DOHH2 (cell line): ENCODE results near the gene RSU1.
"Not testable (repeated sequence)": the region's sequence is repeated elsewhere in the genome, so short reads cannot be mapped to it uniquely, and the experiment has no call there.

Source experiments
- H3F3A ChIP-seq: fragments of 200-600 bp; sonication (generic), shearing (Covaris generic); 2 replicates; pipeline ENCODE4 v1.6.0; 2016; ENCODE audit warnings: antibody characterized with exemption, mild to moderate bottlenecking; ENCODE audit not compliant: control insufficient read depth, insufficient read depth
- H3K27ac ChIP-seq: fragments of 200-600 bp; sonication (generic); 2 replicates; pipeline ENCODE4 v1.5.1; 2014; ENCODE audit warnings: low read depth, mild to moderate bottlenecking, low read length, moderate library complexity
- H3K27me3 ChIP-seq: fragments of 200-600 bp; sonication (generic); 2 replicates; pipeline ENCODE4 v1.6.1; 2014; ENCODE audit warnings: mild to moderate bottlenecking, low read length, mixed read lengths; ENCODE audit not compliant: control insufficient read depth
- H3K36me3 ChIP-seq: fragments of 200-600 bp; sonication (generic); 2 replicates; pipeline ENCODE4 v1.6.1; 2014; ENCODE audit warnings: mild to moderate bottlenecking, low read length, moderate library complexity, mixed read lengths; ENCODE audit not compliant: control insufficient read depth
- H3K4me1 ChIP-seq: fragments of 200-600 bp; sonication (generic); 2 replicates; pipeline ENCODE4 v1.6.1; 2014; ENCODE audit warnings: mild to moderate bottlenecking, low read length, mixed read lengths; ENCODE audit not compliant: control insufficient read depth
- H3K4me2 ChIP-seq: fragments of 200-600 bp; sonication (generic); 2 replicates; pipeline ENCODE4 v1.6.0; 2014; ENCODE audit warnings: mild to moderate bottlenecking, low read length, moderate library complexity
- H3K4me3 ChIP-seq: fragments of 200-600 bp; sonication (generic); 2 replicates; pipeline ENCODE4 v1.5.1; 2014; ENCODE audit warnings: mild to moderate bottlenecking, low read length, mixed read lengths
- H3K79me2 ChIP-seq: fragments of 200-600 bp; sonication (generic); 2 replicates; pipeline ENCODE4 v1.6.1; 2014; ENCODE audit warnings: mild to moderate bottlenecking, low read length, mixed read lengths; ENCODE audit not compliant: control insufficient read depth
- H3K9me2 ChIP-seq: fragments of 200-600 bp; sonication (generic); replicated peaks from 2 replicates; pipeline ENCODE4 v1.6.1; 2014; ENCODE audit warnings: mild to moderate bottlenecking, low read length, mixed read lengths; ENCODE audit not compliant: control insufficient read depth
- H3K9me3 ChIP-seq: fragments of 200-600 bp; sonication (generic); 2 replicates; pipeline ENCODE4 v1.6.1; 2014; ENCODE audit warnings: antibody characterized with exemption, low read length, mixed read lengths; ENCODE audit not compliant: control insufficient read depth, insufficient read depth
- H4K20me1 ChIP-seq: fragments of 200-600 bp; sonication (generic); 2 replicates; pipeline ENCODE4 v1.6.0; 2014; ENCODE audit warnings: low read depth, mild to moderate bottlenecking, antibody characterized with exemption, low read length, moderate library complexity; ENCODE audit not compliant: control insufficient read depth, insufficient read depth
- EZH2phosphoT487 ChIP-seq: fragments of 200-600 bp; sonication (generic); IDR thresholded peaks from 2 replicates; pipeline ENCODE4 v1.6.1; 2017; ENCODE audit warnings: borderline replicate concordance, mild to moderate bottlenecking, antibody characterized with exemption, low read length, moderate library complexity, mixed read lengths
- TF ChIP-seq, protein P1 (sequence below): fragments of 200-600 bp; sonication (generic); IDR thresholded peaks from one replicate; pipeline ENCODE4 v1.5.1; 2014; ENCODE audit warnings: antibody characterized with exemption, mild to moderate bottlenecking, low read depth, low read length; ENCODE audit not compliant: poor library complexity, severe bottlenecking

Gene RSU1

DNA sequence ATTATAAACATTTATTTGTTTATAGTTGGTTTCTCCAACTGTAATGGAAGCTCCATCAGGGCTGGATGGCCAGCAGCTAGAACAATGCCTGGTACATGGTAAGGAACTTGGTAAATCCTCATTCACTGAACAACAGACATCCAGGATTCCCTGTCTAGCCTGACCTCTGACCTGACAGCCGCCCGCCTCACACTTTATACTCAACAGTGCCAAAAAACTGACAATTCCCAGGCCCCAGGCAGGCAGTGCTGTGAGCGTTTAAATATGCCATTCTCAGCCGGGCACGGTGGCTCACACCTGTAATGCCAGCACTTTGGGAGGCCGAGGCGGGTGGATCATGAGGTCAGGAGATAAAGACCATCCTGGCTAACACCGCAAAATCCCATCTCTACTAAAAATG, 55.9 kb downstream of the RSU1 start:
- Histone ChIP-seq H4K20me1 (no peaks in the 10 kb centered on the region), H3K4me3 (no peak overlapping the region), H3K27ac (no peak overlapping the region), H3K27me3 (no peaks in the 10 kb centered on the region), H3F3A (no peaks in the 10 kb centered on the region), H3K36me3 (no peaks in the 10 kb centered on the region), H3K9me2 (no peaks in the 10 kb centered on the region), H3K4me2 (no peak overlapping the region), H3K79me2 (no peaks in the 10 kb centered on the region), H3K4me1 (peaks cover 7% of the 10 kb centered on the region; the same call in 1 of the 2 replicates), H3K9me3 (no peaks in the 10 kb centered on the region)
- TF ChIP-seq, protein P1, sequence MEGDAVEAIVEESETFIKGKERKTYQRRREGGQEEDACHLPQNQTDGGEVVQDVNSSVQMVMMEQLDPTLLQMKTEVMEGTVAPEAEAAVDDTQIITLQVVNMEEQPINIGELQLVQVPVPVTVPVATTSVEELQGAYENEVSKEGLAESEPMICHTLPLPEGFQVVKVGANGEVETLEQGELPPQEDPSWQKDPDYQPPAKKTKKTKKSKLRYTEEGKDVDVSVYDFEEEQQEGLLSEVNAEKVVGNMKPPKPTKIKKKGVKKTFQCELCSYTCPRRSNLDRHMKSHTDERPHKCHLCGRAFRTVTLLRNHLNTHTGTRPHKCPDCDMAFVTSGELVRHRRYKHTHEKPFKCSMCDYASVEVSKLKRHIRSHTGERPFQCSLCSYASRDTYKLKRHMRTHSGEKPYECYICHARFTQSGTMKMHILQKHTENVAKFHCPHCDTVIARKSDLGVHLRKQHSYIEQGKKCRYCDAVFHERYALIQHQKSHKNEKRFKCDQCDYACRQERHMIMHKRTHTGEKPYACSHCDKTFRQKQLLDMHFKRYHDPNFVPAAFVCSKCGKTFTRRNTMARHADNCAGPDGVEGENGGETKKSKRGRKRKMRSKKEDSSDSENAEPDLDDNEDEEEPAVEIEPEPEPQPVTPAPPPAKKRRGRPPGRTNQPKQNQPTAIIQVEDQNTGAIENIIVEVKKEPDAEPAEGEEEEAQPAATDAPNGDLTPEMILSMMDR: no peak
- no peak for TF ChIP-seq EZH2phosphoT487

DNA sequence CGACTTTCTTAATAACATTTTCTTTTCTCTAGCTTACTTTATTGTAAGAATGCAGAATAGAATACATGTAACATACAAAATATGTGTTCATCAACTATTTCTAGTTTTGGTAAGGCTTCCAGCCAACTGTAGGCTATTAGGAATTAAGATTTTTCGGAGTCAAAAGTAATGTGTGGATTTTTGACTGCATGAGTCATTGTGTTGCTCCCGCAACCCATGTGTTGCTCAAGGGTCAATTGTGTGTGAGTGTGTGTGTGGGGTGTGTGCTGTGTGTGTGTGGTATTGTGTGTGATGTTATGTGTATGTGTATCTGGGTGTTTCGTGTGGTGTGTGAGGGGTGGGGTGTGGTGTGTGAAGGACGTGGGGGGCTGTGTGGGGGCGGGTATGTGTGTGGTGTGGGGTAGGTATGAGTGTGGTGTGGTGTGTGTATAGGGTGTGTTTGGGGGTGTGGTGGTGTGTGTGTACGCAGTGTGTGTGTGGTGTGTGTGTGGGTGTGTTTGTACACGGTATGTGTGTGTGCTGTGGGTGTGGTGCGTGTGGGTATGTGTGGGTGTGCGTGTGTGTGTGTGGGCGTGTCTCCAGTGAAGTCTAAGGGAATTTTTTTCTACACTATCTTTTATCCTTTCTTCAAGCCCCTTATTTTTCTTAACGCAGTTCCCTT, 60.5 kb downstream of the RSU1 start:
- TF ChIP-seq EZH2phosphoT487: no peak
- TF ChIP-seq, protein P1: no peak
- H3K4me1 ChIP-seq: peaks cover 7% of the 10 kb centered on the region; the same call in 1 of the 2 replicates
- no peak overlapping the region for H3K27ac ChIP-seq
- H3K27me3 ChIP-seq: no peaks in the 10 kb centered on the region
- no peak overlapping the region for H3K4me2 ChIP-seq
- H3K36me3 ChIP-seq: peaks cover 5% of the 10 kb centered on the region
- no peaks in the 10 kb centered on the region for H3K9me2 ChIP-seq
- H4K20me1 ChIP-seq: no peaks in the 10 kb centered on the region
- H3K4me3 ChIP-seq: no peak overlapping the region
- H3K79me2 ChIP-seq: no peaks in the 10 kb centered on the region
- H3F3A ChIP-seq: no peaks in the 10 kb centered on the region
- H3K9me3 ChIP-seq: no peaks in the 10 kb centered on the region

DNA sequence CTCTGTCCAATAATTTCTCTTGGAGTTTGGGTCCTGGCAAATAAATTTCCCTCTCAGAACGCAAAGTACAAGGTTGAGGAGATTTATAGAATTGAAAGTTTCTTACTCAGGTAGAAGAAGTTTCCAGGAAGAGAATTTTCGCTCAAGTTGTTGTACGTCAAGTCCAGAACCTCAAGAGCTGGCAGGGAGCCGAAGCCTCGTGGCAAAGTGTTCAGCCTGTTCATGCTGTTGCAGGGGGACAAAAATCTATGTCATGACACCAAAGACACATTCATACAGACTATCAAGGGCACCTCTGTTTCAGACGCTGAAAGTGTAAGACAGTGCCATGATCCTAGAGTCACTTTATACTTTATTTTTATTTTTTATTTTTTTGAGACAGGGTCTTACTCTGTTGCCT, 62.5 kb downstream of the RSU1 start:
- Histone ChIP-seq H3K4me1 (no peaks in the 10 kb centered on the region), H3K9me2 (no peaks in the 10 kb centered on the region), H3K4me3 (no peak overlapping the region), H3F3A (no peaks in the 10 kb centered on the region), H3K79me2 (no peaks in the 10 kb centered on the region), H3K9me3 (no peaks in the 10 kb centered on the region), H4K20me1 (no peaks in the 10 kb centered on the region), H3K36me3 (peaks cover 9% of the 10 kb centered on the region), H3K27ac (no peak overlapping the region), H3K4me2 (no peak overlapping the region), H3K27me3 (no peaks in the 10 kb centered on the region)
- TF ChIP-seq, protein P1: no peak
- no peak for TF ChIP-seq EZH2phosphoT487

DNA sequence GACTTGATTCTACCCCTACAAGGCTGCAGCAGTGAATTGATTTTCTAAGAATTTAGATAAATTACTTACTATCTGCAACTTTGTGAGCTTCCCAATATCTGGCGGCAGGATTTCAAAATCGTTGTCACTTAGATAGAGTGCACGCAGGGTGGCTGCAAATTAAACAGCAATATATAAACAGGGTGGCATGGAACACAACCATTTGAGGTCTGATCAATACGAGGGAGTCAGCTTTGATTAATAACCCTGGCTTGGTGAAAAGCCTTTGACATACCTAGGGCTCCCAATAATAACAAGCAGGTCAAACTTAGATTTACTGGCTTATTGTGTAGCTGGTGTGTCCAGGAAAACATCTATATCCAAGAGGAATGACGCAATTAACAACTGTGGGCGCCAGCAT, 64.4 kb downstream of the RSU1 start:
- not testable (repeated sequence) for H4K20me1 ChIP-seq, H3K9me3 ChIP-seq, H3K36me3 ChIP-seq, H3K9me2 ChIP-seq, H3K4me3 ChIP-seq, H3K27me3 ChIP-seq, H3K79me2 ChIP-seq, H3F3A ChIP-seq, H3K27ac ChIP-seq, H3K4me1 ChIP-seq, H3K4me2 ChIP-seq
